Measurements from ENCODE around the gene ATRAID.

Gene ATRAID

DNA sequence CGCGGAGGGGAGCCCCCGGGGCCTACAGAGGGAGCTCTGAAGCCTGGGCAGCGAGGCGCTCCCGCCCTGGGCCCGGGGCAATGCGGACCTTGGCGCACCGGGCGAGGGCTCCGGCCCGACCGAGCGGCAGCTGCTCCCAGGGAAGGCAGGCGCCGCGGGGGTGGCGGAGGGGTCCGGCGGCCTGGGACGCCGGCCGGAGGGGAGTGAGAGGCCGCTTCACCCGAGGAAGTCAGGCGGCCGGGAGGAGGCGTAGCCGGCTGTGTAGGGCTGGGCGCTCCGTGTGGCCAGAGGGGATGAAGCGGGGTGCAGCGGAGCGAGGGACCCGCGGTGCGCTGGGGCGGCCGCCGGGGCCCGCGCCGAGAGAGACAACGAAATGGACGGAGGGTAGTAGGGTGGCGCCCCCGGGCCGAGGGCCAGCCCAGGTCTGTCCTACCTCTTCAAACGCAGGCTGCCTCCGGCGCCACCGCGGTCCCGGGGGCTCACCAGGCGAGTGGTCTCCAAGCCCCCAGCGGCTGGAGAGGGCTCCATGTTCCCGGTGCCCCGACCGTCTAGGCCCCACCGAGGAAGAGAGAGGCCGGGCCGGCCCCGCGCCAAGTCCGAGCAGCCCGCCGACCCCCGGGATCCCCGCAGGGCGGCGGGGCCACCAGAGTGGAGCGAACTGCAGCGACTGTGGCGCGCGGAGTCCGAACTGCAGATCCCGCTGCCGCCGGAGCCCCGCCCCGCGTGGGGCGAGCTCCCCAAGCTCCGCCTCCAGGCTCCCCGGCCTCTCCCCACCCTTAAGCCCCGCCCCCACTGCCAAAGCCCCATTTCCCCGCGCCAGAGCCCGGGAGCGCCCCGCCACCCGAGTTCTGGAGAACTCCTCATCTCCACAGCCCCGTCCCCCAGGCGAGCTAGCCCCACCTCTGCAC, 50.8 kb downstream of the ATRAID start, which contains the start of gene SLC30A3:
Gene SLC30A3, minus strand, starts transcription at position 669 of the 908 bp plus-strand sequence. Its CDS starts 141 bp downstream, at position 528.
- peak within 1 kb of the TSS; percentile 63 for H2AK5ac ChIP-seq (ENCODE audit: low read depth, low read length)
- DNase-seq (ENCODE audit: low spot score) = peak; percentile 37
- no CpG with 5 or more reads among the region's 96 CpGs for WGBS, 2 donors (ENCODE audit: extremely low coverage in 2 of 2, insufficient read length in 2 of 2, insufficient replicate concordance in 1 of 2)

DNA sequence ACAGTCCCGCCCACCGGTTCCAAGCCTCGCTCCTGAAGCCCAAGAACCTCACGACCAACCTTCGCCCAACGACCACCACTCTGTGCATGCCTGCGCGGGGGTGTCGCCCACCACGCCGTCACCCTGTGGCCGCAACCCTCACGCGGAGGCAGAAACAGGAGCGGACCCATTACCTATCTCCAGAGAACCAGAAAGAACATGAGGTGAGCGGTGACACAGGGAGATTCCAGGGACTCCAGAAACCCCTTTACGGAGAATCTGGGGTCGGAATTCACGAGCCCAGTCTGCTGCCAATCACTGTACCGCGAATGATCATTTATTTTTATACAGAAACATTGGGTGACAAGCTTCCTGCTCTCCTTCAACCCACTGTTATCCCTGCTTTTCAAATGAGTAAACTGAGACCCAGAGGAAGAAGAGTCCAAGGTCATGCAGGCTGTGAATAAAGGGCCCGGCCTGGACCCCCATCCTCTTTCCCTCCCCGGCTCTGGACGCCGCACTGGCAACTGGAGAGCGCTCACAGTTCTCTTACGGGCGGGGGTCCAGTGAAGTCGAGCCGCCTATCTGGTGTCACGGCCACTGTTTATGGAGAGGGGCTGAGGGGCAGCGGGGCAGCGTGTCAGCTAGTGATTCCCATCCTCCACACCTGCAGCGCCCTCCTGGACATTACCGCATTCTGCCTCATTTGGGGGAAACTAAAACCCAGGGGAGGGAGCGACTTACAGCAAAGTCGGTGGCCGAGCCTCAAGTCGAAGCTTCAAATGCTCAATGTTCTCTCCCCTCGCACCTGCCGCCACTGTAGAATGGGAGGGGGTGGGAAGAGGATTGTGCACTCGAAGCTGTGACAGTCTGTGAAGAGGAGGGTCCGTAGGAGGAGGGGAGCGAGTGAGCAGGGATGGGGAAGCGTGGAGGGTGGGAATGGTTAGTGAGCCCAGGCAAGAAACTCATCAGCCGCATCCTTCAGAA, 51.7 kb downstream of the ATRAID start:
- Histone ChIP-seq H3K9ac (ENCODE audit: low read depth, low read length, poor library complexity) (peak overlapping the region; percentile 38), H2AK5ac (ENCODE audit: low read depth, low read length) (peak overlapping the region; percentile 61), H2AFZ (ENCODE audit: low read length) (peak overlapping the region; percentile 85), H3K4me1 (ENCODE audit: control insufficient read depth in 2 of 2, insufficient read depth in 1 of 2, low read depth in 1 of 2, low read length in 2 of 2) (peaks cover 0 to 3% of the 10 kb centered on the region in 2 donors), H4K8ac (ENCODE audit: low read depth, low read length) (no peak overlapping the region), H3K4ac (ENCODE audit: low read length) (no peak overlapping the region), H2BK12ac (ENCODE audit: low read length) (no peak overlapping the region), H3K14ac (ENCODE audit: low read length) (peak overlapping the region; percentile 47), H3K27ac (replicated peaks; ENCODE audit: low read length) (no peak overlapping the region), H3K36me3 (replicated peaks in 1 of 2; ENCODE audit: control insufficient read depth in 2 of 2, insufficient read depth in 2 of 2, low read length in 2 of 2) (no peaks in the 10 kb centered on the region), H3K18ac (ENCODE audit: low read length) (peak overlapping the region; percentile 87), H3K27me3 (ENCODE audit: control insufficient read depth in 3 of 3, insufficient read depth in 3 of 3, low read depth in 1 of 3, low read length in 3 of 3) (peaks cover 38 to 95% (median 62%) of the 10 kb centered on the region in 3 experiments), H3K4me3 (ENCODE audit: low read length in 2 of 2) (peak overlapping the region in 1 of 2 donors; percentile 80), H3K9me3 (replicated peaks in 1 of 2; ENCODE audit: control insufficient read depth in 2 of 2, insufficient read depth in 1 of 2, low read depth in 1 of 2, low read length in 2 of 2) (peaks cover 0 to 2% of the 10 kb centered on the region in 2 donors), H3K79me1 (ENCODE audit: low read depth, low read length) (no peaks in the 10 kb centered on the region), H4K91ac (ENCODE audit: low read depth, low read length, poor library complexity) (no peak overlapping the region), H2BK5ac (ENCODE audit: low read length) (peak overlapping the region; percentile 62), H3K23ac (ENCODE audit: low read depth, low read length, poor library complexity) (peak overlapping the region; percentile 62), H3K4me2 (ENCODE audit: insufficient read depth, low read length, poor library complexity, severe bottlenecking) (peak overlapping the region; percentile 87), H2BK120ac (ENCODE audit: low read depth, low read length) (no peak overlapping the region), H2BK15ac (ENCODE audit: low read length) (no peak overlapping the region)
- DNase-seq (ENCODE audit: low spot score) = no peak
- no CpG with 5 or more reads among the region's 46 CpGs for WGBS, 2 donors (ENCODE audit: extremely low coverage in 2 of 2, insufficient read length in 2 of 2, insufficient replicate concordance in 1 of 2)

More for the DNA sequence above, 50.8 kb downstream of the ATRAID start, which contains the start of gene SLC30A3:
- no peak within 1 kb of the TSS for H2BK12ac ChIP-seq (ENCODE audit: low read length)
- no peaks in the 10 kb centered on the region for H3K79me1 ChIP-seq (ENCODE audit: low read depth, low read length)
- peak within 1 kb of the TSS; percentile 85 for H2AFZ ChIP-seq (ENCODE audit: low read length)
- no peak within 1 kb of the TSS for H4K91ac ChIP-seq (ENCODE audit: low read depth, low read length, poor library complexity)
- peak within 1 kb of the TSS; percentile 87 for H3K18ac ChIP-seq (ENCODE audit: low read length)
- H2BK5ac ChIP-seq (ENCODE audit: low read length) = peak within 1 kb of the TSS; percentile 62
- peak within 1 kb of the TSS; percentile 47 for H3K14ac ChIP-seq (ENCODE audit: low read length)
- peak within 1 kb of the TSS; percentile 43 for H2BK120ac ChIP-seq (ENCODE audit: low read depth, low read length)
- H3K27me3 ChIP-seq (ENCODE audit: control insufficient read depth in 3 of 3, insufficient read depth in 3 of 3, low read depth in 1 of 3, low read length in 3 of 3) = peaks cover 38 to 96% (median 62%) of the 10 kb centered on the region in 3 experiments
- H3K4ac ChIP-seq (ENCODE audit: low read length) = no peak within 1 kb of the TSS
- peak within 1 kb of the TSS; percentile 87 for H3K4me2 ChIP-seq (ENCODE audit: insufficient read depth, low read length, poor library complexity, severe bottlenecking)
- peak within 1 kb of the TSS; percentile 23 to 80 for H3K4me3 ChIP-seq (ENCODE audit: low read length in 2 of 2)
- H3K36me3 ChIP-seq (replicated peaks in 1 of 2; ENCODE audit: control insufficient read depth in 2 of 2, insufficient read depth in 2 of 2, low read length in 2 of 2) = no peaks in the 10 kb centered on the region
- H4K8ac ChIP-seq (ENCODE audit: low read depth, low read length) = no peak within 1 kb of the TSS
- H3K4me1 ChIP-seq (ENCODE audit: control insufficient read depth in 2 of 2, insufficient read depth in 1 of 2, low read depth in 1 of 2, low read length in 2 of 2) = peaks cover 0 to 3% of the 10 kb centered on the region in 2 donors
- peaks cover 0 to 2% of the 10 kb centered on the region in 2 donors for H3K9me3 ChIP-seq (replicated peaks in 1 of 2; ENCODE audit: control insufficient read depth in 2 of 2, insufficient read depth in 1 of 2, low read depth in 1 of 2, low read length in 2 of 2)
- peak within 1 kb of the TSS; percentile 78 for H3K9ac ChIP-seq (ENCODE audit: low read depth, low read length, poor library complexity)
- no peak within 1 kb of the TSS for H3K27ac ChIP-seq (replicated peaks; ENCODE audit: low read length)
- H3K23ac ChIP-seq (ENCODE audit: low read depth, low read length, poor library complexity) = peak within 1 kb of the TSS; percentile 69
- H2BK15ac ChIP-seq (ENCODE audit: low read length) = peak within 1 kb of the TSS; percentile 38

GRCh38 chr2:27264253-27264752, 52.5 kb downstream of the ATRAID start:
- no peak overlapping the region for H2BK5ac ChIP-seq (ENCODE audit: low read length)
- peak overlapping the region; percentile 94 for H2AFZ ChIP-seq (ENCODE audit: low read length)
- DNase-seq (ENCODE audit: low spot score) = no peak
- no peaks in the 10 kb centered on the region for H3K79me1 ChIP-seq (ENCODE audit: low read depth, low read length)
- no peak overlapping the region for H3K4ac ChIP-seq (ENCODE audit: low read length)
- H4K8ac ChIP-seq (ENCODE audit: low read depth, low read length) = no peak overlapping the region
- no peaks in the 10 kb centered on the region for H3K36me3 ChIP-seq (replicated peaks in 1 of 2; ENCODE audit: control insufficient read depth in 2 of 2, insufficient read depth in 2 of 2, low read length in 2 of 2)
- WGBS, 2 donors (ENCODE audit: extremely low coverage in 2 of 2, insufficient read length in 2 of 2, insufficient replicate concordance in 1 of 2) = no CpG with 5 or more reads among the region's 38 CpGs
- no peak overlapping the region for H4K91ac ChIP-seq (ENCODE audit: low read depth, low read length, poor library complexity)
- no peak overlapping the region for H3K23ac ChIP-seq (ENCODE audit: low read depth, low read length, poor library complexity)
- no peak overlapping the region for H2BK12ac ChIP-seq (ENCODE audit: low read length)
- peak overlapping the region; percentile 32 to 74 for H3K4me3 ChIP-seq (ENCODE audit: low read length in 2 of 2)
- H2BK15ac ChIP-seq (ENCODE audit: low read length) = no peak overlapping the region
- peaks cover 38 to 93% (median 62%) of the 10 kb centered on the region in 3 experiments for H3K27me3 ChIP-seq (ENCODE audit: control insufficient read depth in 3 of 3, insufficient read depth in 3 of 3, low read depth in 1 of 3, low read length in 3 of 3)
- H2BK120ac ChIP-seq (ENCODE audit: low read depth, low read length) = no peak overlapping the region
- H2AK5ac ChIP-seq (ENCODE audit: low read depth, low read length) = no peak overlapping the region
- peak overlapping the region; percentile 66 for H3K4me2 ChIP-seq (ENCODE audit: insufficient read depth, low read length, poor library complexity, severe bottlenecking)
- peaks cover 0 to 3% of the 10 kb centered on the region in 2 donors for H3K4me1 ChIP-seq (ENCODE audit: control insufficient read depth in 2 of 2, insufficient read depth in 1 of 2, low read depth in 1 of 2, low read length in 2 of 2)
- H3K9me3 ChIP-seq (replicated peaks in 1 of 2; ENCODE audit: control insufficient read depth in 2 of 2, insufficient read depth in 1 of 2, low read depth in 1 of 2, low read length in 2 of 2) = peaks cover 0 to 2% of the 10 kb centered on the region in 2 donors
- no peak overlapping the region for H3K27ac ChIP-seq (replicated peaks; ENCODE audit: low read length)
- H3K14ac ChIP-seq (ENCODE audit: low read length) = no peak overlapping the region
- H3K9ac ChIP-seq (ENCODE audit: low read depth, low read length, poor library complexity) = peak overlapping the region; percentile 15
- peak overlapping the region; percentile 93 for H3K18ac ChIP-seq (ENCODE audit: low read length)

Data from neuronal stem cell (in vitro differentiated cells).